SU-DHL-6 (cell line): ENCODE measurements around the gene ITPKA.

Source experiments
- CTCF ChIP-seq: fragments of 200-600 bp; sonication (generic); IDR thresholded peaks from one replicate; pipeline ENCODE4 v1.5.1; 2017; ENCODE audit warnings: antibody characterized with exemption, mild to moderate bottlenecking, low read length, moderate library complexity; ENCODE audit not compliant: insufficient read depth, poor library complexity, severe bottlenecking
- EZH2phosphoT487 ChIP-seq: fragments of 200-600 bp; sonication (generic), shearing (Covaris generic); conservative IDR thresholded peaks from 2 replicates; pipeline ENCODE4 v1.6.1; 2018; ENCODE audit warnings: mild to moderate bottlenecking, antibody characterized with exemption, low read length, moderate library complexity, mixed read lengths

GRCh38 chr15:41505776-41506175 lies 12.1 kb downstream of the ITPKA start:
- TF ChIP-seq CTCF (no peak), EZH2phosphoT487 (no peak)
